8988T (cell line): Measurements from ENCODE around the gene MNAT1.

Experiments used
- DNase-seq: peaks from one replicate; pipeline ENCODE4 v3.0.0; 2011

MNAT1 gene

GRCh38 chr14:60972295-60972694, 237.7 kb downstream of the MNAT1 start:
- no peak for DNase-seq

- DNase-seq, result no peak
Observed at GRCh38 chr14:60973070-60973469, 238.5 kb downstream of the MNAT1 start.

- no peak for DNase-seq
Observed at GRCh38 chr14:60974090-60974651, 239.6 kb downstream of the MNAT1 start.

GRCh38 chr14:60975551-60975950, 241.0 kb downstream of the MNAT1 start:
- no peak for DNase-seq

DNA sequence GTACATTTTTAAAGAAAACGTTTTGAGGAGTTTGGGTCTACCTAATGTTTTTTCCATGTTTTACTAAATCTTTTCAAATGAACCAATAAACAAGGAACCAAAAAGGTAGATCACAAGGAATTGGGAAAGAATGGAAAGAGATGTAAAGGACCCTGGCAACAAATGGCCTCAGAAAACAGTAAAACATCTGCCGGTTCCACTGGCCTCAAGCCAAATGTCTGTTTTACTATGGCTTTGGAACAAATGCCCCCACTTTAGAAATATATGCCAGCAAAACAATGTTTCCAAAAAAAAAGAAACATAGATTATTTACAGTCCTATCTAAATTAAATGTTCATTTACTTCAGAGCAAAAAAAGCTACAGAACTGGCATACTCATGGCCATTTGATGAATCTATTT, 243.3 kb downstream of the MNAT1 start:
- DNase-seq, result no peak

- DNase-seq, result peak; percentile 47
Observed at GRCh38 chr14:60980811-60981632, 246.5 kb downstream of the MNAT1 start, which contains the start of the genes SLC38A6 and TRMT5. TSS of gene SLC38A6 (plus strand) at chr14:60981245. CDS start at chr14:60981278, 33 bp downstream. TSS of gene TRMT5 (minus strand) at chr14:60981079. CDS start at chr14:60980973, 106 bp downstream.

DNA sequence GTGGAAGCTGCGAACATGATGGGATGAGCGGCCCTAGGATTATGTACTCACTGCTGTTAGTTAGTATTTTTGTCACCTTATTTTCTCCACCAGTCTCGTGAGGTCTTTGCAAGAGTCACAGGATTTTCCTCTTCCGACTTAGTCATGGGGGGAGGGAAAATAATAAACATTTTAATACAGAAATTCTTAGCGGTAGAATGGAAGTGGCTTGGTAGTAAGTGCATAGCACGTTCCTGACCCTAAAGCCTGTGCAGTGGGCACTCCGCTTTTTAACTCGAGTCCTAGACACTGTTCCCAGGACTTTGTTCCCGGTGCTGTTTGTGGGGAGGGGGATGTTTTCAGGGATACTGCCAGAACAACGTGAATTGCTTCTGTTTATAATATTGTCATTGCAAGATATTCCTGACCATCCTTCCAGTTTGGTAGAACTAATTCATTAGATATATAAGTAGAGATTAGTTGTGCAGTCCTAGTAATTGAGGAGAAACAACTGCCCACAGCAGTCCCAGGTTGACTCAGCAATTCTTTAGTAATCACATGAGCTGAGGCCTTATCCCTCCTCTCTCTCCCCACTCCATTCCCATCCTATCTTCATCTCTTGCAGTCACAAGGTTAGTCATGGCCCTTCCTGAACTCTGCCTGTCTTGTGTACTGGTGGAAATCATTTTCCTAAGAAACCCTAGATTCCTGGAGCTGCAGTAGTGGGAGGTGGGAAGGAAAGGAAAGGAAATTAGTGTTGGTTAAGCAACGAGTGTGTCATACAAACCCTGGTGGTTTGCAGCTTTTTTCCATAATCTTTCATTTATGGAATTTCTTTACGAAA, 247.3 kb downstream of the MNAT1 start:
- DNase-seq, result no peak

DNA sequence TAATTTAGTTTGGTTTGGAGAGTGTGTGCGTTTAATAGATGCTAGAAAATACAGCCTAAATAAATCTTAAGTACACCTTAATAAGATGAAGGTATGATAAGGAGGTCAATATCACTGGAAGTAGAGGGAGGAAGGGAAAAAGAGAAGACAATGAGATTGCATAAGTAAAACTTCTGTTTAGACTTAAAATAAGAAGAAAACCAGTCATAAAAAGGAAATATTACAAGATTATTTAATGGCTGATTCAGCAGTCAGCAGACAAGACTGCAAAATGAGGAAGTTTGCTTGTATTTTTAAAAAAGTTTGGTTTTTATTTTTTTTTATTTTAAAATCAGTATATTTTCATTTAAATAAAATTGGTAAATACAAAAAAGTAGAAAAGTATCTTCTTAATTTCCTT, 249.6 kb downstream of the MNAT1 start:
- DNase-seq, result no peak

DNA sequence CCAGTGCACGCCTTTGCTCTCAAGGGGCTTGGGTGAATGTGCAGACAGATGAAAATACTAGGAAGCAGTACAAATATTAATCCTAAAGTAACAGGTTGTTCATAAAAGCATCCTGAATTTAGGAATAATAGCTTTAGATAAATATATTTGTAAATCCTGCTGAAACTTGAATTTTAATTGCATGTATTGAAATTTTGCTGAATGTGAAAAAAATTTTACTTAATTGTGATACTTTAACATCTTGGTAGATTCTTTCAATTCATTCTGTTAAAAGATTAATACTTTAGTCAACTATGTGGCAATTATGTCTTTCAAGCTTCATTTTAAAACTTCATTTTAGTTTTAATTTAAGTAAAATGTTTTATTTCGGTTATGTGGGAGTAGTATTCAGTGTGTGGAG, 251.9 kb downstream of the MNAT1 start:
- DNase-seq, result no peak

- DNase-seq, result no peak
Observed at GRCh38 chr14:60989599-60989998, 255.0 kb downstream of the MNAT1 start.

DNA sequence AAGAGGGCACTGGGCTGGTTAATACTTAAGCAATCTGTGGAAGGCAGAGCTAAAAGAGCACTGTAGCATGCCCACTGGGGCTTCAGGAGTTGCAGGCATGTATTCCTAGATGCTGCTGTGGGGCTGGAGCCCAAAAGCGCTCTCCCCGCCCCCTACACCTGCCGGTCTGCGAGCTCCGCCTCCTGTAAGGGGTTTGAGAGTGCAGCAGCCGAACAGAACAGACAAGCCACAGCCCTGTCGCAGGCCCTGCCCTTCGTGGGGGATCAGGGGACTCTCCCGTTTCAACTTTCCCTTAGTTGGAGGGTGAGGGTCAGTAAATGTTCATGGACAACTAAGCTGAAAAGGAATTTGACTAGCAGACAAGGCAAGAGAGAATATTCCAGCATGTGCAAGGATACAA, 264.1 kb downstream of the MNAT1 start:
- no peak for DNase-seq

GRCh38 chr14:60999536-60999935, 265.0 kb downstream of the MNAT1 start:
- DNase-seq, result no peak

DNA sequence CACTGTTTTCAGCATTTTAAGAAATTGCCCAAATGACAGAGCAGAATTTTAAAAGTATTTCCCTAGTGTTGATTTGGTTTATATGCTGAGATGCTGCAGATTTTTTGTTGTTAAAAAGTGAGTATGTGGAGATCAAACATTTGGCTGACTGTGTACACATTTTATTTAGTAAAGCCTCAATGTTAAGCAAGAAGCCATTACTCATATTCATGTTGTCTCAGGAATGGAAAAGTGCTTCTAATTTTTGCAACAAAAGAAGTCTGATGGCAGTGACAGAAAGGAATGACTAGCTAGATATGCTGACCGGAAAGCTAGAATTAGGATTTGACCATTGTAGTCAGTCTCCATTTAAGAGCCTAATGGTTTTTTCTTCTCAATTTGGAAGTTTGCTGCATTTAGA, 269.0 kb downstream of the MNAT1 start:
- no peak for DNase-seq

- no peak for DNase-seq
Observed at GRCh38 chr14:61019537-61019936, 285.0 kb downstream of the MNAT1 start.
